Pulmonary artery endothelial cell (primary cell): Measurements from ENCODE around the gene DDO. TPM values are rescaled to one million over a fixed set of nuclear protein-coding genes. Genes with fewer than 3 reads are reported as not detected.

ENCODE experiments used
- DNase-seq: peaks from one replicate; pipeline ENCODE4 v3.0.0-alpha.2; 2011; ENCODE audit warnings: low read depth, low spot score
- total RNA-seq: library from RNA; depleted of rRNA; stranded (reverse); fragments of >200 nt; gene quantifications from 2 replicates; pipeline ENCODE4 v1.2.3, GENCODE V29; 2014

Gene DDO
- total RNA-seq, 1 donor from 2014 or later, result 0.53 TPM

GRCh38 chr6:110421749-110422443, 6.5 kb upstream of the DDO start:
- DNase-seq, result no peak

DNA sequence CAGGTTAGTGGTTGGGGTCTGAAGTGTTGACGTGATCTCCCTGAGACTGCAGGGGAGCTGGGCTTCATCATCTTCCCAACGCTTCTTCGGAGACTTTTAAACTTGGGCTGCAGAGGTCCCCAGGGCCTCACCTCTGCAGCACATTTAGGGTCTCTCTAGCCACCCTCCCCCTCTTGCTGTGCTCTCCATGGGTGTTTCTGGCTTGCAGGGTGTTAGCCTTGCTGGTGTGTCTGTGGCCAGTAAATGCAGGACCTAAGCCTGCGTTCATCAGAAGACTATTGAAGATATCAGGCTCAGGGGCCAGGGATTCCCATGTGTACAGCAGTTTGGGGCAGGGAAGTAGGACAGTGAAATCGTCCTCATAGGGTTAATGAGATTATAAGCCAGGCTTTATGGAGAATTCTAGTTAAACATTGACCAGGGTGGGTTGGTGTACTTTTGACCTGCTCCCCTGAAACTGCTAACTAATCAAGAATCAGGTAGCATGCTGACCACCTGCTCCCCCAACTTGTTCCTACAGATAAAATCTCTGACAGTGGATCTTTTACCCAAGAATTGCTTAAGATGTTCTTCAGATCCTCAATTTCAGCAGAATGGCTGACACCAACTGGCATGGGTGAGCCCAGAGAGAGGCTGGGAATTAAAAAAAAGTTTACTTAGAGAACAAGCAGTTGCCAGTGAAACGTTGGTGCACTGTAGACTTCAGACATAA, 3.8 kb upstream of the DDO start:
- DNase-seq, result no peak

- DNase-seq, result no peak
These were observed 3.2 kb upstream of the DDO start for GRCh38 chr6:110418594-110418993.

DNA sequence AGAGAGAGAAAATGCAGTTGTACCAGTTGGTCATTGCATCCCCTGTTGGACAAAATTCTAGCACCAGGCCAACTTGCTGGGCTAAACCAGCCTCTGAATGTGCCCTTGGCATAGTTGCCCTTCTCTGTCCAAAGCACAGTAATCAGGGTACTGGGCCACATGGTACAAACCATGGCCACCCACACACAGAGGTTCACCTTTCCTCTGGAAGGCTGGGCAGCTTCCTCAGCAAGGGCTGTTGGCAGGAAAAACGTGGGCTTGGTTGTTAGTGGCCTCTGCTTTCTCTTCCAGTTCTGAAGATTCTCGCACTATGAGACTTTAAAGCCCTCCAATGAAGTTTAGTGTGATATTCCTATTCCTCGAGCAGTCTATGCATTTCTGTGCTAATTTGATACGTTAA, 706 bp downstream of the DDO start:
- no peak for DNase-seq

GRCh38 chr6:110412360-110412759, 3.0 kb downstream of the DDO start:
- DNase-seq, result no peak

DNA sequence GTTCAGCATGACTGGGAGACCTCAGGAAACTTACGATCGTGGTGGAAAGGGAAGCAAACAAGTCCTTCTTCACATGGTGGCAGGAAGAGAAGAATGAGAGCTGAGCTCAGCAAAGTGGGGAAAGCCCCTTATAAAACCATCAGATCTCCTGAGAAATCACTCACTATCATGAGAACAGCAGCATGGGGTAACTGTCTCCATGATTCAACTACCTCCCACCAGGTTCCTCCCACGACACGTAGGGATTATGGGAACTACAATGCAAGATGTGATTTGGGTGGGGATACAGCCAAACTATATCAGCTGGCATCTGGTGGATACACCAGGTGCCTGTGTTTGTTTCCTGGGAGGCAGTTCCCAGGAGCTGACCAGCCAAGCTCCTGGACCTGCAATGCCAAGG, 4.9 kb downstream of the DDO start:
- no peak for DNase-seq

DNA sequence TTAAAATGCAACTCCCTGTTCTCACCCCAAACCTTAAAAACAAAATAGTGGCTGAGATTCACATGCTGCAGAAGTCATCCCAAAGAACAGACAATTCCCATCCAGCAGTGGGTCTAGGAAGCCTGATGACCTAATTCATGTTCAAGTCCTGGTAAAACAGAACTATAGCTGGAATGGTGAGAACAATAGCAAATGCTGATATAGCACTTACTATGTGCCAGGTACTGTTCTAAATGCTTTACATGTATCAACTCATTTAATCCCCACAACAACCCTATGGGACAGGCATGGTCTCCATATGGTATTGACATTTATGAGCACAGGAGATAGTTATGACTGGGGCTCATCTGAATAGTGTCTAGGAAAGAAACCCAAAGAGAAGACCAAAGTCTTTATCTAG, 5.6 kb downstream of the DDO start:
- DNase-seq, result no peak

GRCh38 chr6:110408901-110409300, 6.5 kb downstream of the DDO start:
- no peak for DNase-seq

DNA sequence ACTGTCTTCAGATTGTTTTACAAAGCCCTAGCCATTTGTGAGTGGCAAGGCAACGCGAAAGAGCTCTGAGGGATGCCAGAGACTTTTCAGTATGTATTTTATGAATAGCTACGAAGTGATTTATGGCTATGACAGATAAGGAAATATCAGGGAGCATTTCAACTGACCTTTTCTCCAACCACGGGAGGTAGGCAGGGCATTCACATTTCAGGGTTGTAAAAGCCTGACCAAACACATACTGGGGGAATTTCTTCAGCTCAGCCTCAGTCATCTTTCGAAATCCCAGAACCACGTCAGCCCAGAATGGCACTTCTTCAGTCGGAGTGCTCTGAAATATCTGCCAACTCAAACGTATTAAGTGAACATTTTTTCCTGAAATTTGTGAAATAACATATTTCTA, 10.8 kb downstream of the DDO start:
- no peak for DNase-seq

DNA sequence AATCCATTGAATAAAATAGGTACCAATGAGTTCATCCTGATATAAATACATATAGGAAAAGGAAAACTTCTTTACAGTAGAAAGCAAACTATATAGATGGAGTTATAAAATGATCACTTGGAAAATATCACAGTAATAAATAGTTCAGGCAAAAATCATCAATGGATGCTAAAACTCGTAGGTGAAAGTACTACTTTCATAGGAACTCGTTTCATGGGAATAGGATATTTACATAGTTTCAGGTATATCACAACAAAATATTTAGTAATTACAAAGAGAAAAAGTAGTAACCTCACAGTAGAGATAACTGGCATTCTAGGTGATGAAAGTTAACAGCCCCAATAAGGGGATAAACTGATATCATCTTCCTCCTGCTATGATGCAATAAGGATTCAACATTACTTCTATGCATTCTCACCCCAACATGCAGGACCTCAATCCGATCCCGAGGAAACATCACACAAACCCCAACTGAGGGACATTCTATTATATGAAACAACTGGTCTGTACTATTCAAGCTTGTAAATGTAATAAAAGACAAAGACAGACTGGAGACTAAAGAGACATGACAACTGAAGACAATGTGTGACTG, 13.7 kb downstream of the DDO start:
- DNase-seq, result no peak

DNA sequence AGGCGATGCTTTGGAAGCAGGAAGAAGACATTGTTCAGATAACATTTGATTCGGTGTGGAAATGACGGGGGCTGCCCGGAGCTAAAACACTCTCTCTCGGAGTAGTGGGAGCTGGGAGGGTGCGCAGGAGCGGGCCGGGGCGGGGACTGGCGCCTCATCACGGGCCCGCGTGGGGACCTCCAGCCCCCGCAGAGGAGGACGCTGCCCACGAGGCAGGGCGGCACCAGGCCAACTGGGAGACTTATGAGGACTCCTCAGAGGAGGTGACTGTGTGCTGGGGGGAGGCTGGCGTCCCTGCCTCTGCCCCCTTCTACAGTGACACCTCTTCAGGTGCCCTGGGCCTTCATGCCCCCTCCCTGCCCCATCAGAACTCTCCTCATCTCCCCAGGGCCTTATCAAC, 15.2 kb downstream of the DDO start:
- DNase-seq, result no peak

DNA sequence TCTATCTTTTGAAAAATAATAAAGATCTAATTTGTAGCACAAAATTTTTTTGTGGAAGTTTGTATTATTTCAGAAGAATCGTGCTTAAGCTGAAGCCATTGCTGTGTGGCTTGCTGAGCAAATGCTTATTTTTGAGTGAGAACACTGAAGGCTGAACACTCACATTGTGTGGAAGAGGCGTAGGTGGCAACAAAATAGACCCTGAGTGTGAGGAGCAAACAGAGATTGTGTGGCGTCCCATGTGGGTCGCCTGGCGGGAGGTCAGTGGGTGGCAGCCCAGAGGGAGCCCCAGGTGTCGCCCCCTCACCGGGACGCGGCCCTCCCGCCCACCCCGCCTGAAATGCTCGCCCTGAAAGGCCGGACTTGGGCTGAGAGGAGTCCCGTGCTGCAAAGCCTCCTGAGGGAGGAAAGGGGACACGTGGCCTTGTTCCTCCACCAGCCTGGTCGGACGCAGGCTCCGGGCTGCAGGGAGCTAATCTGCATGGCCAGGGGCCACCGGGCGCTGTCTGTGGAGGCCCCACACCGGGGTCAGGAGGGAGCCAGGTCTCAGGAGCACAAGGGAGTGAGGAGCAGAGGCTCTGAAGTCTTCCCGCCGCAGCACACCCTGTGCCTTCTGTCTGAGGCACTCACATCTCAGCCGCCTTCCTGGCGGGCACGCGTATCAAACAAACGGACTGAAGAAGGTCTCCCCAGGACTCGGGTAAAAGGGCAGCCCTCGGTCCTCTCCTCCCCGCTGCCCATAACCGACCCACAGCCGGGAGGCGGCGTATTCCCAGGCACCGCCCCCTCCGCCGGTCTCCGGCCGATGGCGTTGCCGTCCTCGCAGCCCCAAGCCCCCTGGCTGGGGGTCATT, 15.9 kb downstream of the DDO start:
- no peak for DNase-seq

DNA sequence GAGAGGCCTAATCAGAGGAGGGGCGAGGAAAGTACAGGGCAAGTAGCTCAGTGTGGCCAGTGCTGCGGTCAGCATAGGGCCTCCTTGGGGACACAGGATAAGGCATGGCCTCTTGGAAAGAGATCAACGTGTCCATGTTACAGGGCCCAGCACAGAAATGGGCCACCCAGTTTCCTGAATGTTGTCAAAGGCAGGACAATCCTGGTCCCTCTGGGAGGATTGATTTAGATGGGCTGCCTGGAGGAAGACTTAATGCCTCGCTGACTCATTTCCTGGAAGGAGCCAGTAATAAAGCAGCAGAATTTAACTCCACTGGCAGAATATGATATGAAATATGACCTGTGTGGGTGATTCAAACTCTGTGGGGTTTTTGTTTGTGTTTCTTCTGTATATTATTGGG, 16.6 kb downstream of the DDO start:
- DNase-seq, result no peak

DNA sequence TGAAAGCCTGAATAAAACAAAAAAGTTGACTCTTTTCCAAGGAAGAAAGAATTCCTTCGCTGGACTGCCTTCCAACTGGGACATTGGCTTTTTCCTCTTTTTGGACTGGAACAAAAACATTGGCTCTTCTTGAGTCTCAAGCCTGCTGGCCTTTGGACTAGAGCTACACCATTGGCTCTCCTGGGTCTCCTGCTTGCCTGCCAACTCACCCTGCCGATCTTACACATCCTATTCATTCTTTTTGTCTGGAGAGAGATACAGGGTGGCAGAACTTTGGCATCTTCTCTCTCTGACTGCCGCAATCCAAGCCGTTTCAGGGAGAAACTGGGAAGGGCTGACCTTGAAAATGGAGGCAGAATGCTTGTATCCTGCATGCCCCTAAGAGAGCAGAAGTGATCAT, 20.2 kb downstream of the DDO start:
- no peak for DNase-seq

- no peak for DNase-seq
These were observed 21.0 kb downstream of the DDO start for GRCh38 chr6:110394409-110394808.

DNA sequence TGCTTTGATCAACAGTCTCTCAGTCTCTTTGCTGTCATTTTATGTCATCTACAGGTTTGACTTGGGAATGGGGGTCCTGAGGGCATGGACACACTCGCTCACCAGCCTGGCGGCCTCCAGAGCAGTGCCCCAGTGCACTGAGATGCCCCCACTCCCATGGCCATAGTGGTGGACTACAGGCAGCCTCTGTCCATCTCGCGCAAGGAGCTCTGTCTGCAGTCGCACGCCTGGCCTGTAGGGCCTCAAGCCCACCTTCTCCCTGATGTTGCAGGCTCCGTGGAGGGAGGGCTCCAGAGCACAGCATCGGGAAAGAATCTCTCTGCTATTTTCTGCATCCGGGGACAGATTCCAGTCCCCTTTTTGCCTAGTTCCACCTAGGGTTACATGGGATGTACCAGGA, 22.6 kb downstream of the DDO start:
- no peak for DNase-seq

DNA sequence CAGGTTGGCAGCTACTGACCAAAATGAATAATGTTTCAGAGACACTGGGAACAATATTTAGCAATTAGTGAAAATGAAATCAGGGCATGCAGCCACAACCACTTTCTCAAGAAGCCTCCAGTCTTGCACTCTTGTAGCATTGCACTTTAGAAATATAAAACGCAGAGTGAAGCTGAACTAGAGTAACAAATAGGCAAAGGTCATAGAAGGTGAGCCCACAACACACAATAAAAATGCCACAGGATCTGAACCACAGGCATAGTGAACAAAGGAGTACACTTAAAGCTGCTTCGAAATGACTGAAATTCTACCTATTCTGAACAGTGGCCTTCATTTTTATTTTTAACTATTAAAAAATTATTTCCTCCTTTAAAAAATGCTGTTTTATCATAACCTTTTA, 25.0 kb downstream of the DDO start:
- no peak for DNase-seq

GRCh38 chr6:110389689-110390382, 25.5 kb downstream of the DDO start:
- DNase-seq, result peak; percentile 72

GRCh38 chr6:110387986-110388385, 27.4 kb downstream of the DDO start:
- no peak for DNase-seq

DNA sequence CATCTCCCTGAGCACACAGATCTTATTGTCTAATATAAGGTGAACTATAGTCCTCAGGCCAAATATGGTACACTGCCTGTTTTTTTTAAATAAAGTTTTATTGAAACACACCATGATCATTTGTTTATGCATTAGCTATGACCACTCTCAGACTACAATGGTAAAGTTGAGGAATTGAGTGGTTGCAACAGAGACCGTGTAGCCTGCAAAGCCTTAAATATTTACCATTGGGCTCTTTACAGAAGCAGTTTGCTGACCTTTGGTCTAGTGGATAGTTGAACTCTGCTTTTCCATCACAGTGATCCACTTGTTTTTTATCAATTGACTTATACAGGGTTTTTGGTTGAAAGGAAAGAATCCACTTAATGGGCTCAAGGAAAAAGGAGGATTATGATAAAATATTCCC, 29.9 kb downstream of the DDO start:
- no peak for DNase-seq

- DNase-seq, result no peak
These were observed 36.8 kb downstream of the DDO start for GRCh38 chr6:110378552-110378951.
